ELF-1 (cell line): ENCODE data around the gene ASB13.

Experiments
- DNase-seq: peaks from one replicate; pipeline ENCODE4 v3.0.0-alpha.2; 2016; ENCODE audit warnings: low read depth, low spot score

Gene ASB13

DNA sequence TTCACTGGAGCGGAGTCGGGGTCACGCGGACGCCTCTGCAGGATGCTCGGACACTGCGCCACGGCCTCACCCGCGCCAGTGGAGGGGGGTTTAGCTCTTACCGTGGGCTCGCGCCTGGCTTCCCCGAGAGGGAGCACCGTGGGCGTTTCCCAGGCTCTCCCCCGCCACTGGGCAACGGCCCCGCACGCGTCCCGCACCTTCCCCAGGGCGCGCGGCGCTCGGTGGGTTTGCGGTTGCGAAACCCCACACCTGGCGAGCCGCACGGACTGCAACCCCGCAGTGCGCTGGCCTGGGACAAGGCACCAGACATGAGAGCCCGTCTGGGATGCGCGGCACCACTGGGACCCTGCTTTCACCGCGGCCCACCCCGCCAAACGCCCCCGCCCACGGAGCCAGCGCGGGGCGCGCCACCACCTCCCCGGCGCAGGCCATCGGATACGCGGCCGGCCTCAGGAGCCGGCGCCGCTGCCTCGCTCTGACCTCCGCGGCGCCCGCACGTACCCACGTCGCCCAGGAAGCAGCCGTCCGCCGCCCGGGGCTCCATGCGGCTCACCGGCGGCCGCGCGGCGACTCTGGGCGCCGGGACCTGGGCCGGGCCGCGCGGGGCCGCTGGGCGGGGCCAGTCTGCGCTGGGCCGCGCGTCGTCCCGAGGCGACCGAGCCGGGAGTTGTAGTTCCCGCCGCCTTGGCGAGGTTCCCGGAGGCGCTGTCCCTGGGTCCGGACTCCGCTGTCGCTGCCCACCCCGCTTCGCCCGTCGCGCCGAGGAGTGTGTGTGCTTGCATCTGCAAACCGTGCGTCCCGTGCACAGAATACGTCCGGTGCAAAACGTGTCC is at the start of gene ASB13:
Gene ASB13 (minus strand): TSS at position 588 of the 833 bp plus-strand sequence. CDS start 44 bp downstream, at position 544.
- peak; percentile 67 for DNase-seq

- no peak for DNase-seq
These were observed 45.2 kb upstream of the ASB13 start for GRCh38 chr10:5711642-5712041.

- no peak for DNase-seq
These were observed 44.5 kb upstream of the ASB13 start for GRCh38 chr10:5710859-5711258.

GRCh38 chr10:5709865-5710264 is 43.5 kb upstream of the ASB13 start:
- DNase-seq: no peak

- DNase-seq: no peak
These were observed 42.0 kb upstream of the ASB13 start for GRCh38 chr10:5708356-5708755.

GRCh38 chr10:5698062-5698461 is 31.7 kb upstream of the ASB13 start:
- DNase-seq: no peak

DNA sequence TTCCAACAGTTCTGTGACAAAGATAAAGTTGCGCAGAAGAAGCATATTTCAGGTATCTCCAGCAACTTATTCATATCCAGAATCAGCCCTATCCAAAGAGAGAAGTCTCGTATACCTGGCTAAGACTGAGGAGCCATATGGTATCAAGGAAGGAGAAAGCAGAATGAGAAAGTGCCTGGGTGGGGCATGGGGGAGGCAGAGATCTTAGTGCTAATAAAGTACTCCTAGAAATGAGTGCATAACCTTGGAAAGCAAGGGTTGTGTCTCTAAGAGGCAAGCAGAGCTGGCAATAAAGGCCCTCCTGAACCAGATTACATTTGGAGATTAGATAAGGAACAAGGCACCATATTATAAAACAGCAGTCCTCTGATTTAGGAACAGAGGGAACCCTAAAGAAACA is 30.9 kb upstream of the ASB13 start:
- no peak for DNase-seq

- no peak for DNase-seq
These were observed 28.2 kb upstream of the ASB13 start for GRCh38 chr10:5694573-5694972.

- peak; percentile 86 for DNase-seq
These were observed 26.3 kb upstream of the ASB13 start for GRCh38 chr10:5692461-5693358.

DNA sequence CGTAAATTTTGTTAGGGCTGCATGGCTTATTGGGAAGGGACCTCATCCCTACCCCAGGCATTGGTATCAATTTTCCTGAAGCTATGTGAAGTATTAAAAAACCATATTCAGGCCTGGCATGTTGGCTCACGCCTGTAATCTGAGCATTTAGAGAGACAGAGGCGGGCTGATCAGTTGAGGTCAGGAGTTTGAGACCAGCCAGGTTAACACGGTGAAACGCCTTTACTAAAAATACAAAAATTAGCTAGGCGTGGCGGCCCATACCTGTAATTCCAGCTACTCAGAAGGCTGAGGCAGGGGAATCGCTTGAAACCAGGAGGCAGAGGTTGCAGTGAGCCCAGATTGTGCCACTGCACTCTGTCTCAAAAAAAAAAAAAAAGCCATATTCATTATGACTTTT is 25.4 kb upstream of the ASB13 start:
- DNase-seq: no peak

GRCh38 chr10:5688587-5688986 is 22.2 kb upstream of the ASB13 start:
- no peak for DNase-seq

DNA sequence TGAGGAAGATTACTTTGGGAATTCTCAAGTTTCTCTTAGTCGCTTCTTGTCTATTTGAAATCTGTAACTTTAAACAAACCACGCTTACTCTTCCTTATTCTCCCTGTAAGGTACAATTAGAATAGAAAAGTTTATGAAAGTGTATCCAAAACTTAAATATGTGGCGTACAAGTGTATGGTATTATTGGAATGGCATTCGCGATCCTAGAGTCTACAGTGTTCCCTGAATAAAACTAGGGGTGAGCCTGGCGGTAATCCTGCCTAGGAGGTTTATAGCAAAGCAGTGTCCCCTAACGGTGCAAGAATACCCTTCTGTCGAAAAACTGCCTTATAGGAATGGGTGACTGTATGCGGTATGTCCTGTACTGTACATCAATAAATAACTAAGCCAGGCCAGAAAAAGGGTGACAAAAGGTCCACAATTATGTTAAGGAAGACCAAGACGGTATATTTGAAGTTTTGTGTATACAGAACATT is 19.4 kb upstream of the ASB13 start:
- DNase-seq: no peak

DNA sequence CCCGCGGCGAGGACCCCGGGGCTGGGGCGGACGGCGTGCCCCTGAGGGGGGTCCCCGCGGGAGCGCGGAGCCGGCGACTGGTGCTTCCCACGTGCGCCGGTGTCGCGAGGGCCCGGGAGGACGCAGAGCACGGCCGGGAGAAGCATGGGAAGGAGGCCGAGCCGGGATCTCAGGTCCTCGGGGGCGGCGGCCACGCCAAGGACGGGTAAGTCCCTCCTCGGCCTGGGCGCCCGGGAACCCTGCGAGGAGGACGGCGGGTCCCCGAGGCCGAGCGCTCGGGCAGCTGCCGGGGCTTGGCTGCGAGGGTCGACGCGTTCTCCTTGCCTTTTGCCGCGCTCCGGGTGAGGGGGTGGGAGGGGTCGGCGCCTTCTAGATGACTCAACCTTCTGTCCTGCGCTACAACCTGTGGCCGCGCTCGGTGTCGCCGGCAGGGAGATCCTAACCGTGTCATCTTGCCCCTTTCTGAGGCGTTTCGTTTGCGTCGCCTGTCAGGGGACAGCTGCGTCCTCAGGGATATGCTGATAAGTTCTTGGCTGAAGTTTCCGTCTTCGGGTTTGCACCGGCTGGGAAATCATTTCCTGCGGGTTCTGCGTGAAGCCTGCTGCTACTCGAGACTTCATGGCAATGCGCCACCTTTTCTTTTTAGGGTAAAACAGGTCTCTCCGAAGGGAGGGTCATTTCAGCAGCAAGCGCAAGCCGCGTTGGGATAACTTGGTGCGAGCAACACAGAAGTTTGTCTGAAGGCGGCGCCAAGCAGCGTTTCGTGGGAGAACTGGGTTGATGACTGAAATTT is 18.8 kb upstream of the ASB13 start:
- DNase-seq: peak; percentile 86

DNA sequence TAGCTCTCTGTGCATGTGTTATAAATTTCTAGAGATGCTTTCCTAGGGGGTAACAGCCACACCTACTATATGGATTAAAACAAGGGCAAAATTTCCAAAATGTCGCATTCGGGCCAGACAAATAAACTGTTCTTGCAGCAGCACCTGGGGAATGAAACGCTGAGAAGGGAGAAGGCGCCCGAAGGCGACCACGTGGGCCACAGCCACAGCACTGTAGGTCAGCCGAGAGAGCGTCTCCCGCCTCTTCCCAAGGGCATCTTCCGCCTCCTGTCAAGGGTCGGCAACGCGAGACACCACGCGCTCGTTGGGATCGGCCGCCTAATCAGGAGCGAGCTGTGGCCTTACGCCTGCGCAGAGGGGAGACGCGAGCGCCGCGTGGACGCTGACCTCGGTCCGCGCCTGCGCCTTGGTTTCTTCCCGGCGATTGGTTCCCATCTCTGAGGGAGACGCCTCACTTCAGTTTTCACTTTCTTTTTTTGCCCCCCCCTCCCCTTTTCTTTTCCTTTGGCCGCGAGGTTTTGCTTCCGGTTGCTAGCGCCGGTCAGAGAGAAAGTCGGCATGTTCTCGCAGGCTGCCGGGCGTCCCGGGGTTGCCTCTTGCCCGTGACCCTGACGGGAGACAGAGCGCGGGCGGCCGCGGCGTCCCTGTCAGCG is 18.0 kb upstream of the ASB13 start, which contains the start of gene TASOR2:
Gene TASOR2 (plus strand): TSS at position 521 of the 653 bp plus-strand sequence. CDS start 35,805 bp downstream, outside the sequence.
- DNase-seq: peak; percentile 99

DNA sequence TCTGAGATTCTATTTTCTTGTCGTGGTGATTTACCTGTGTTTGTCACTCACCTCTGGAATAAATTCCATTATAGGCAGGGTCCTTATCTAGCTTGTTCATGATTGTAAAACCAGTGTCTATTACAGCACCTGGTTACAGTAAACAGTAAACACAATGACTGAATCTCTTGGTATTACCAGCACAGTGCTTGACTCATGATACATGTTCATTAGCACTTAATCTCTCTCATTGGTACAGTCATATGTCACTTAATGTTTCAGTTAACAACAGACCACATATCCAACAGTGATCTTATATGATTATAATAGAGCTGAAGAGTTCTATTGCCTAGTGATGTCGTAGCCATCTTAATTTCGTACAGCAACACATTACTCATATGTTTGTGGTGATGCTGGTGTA is 16.7 kb upstream of the ASB13 start:
- DNase-seq: no peak

DNA sequence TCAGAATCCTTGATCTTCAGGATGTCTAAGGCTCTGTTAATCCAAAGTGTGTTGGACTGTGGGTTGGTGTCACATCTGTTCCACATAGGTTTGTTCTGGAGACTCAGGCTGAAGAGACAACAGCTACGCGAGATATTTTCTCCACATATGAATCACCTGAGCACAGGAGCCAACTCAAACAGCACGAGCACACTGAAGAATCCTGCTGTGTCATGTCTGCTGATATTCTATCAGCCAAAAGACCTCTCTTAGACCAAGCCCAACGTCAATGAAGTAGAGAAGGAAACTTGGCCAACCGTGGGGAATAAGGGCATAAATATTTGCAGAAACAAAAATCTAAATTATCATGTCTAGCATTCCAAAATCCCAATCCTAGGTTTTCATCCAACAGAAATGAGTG is 15.5 kb upstream of the ASB13 start:
- no peak for DNase-seq

- no peak for DNase-seq
These were observed 13.2 kb upstream of the ASB13 start for GRCh38 chr10:5679606-5680005.

DNA sequence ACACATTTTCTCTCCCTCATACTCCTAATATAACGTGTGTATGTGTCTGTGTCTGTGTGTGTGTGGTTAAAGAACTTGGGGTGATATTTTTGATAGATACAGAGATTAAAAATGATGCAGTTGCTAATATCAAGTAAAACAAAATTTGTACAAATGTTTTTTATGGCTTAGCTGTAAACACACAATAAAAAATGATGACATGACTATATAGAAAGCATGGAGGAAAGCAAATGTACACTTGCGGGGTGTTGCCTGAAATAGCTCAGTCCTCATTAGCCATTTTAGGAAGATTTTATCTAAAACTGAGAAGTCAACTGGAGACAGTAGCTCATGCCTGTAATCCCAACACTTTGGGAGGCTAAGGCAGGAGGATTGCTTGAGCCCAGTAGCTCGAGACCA is 12.6 kb upstream of the ASB13 start:
- DNase-seq: no peak

DNA sequence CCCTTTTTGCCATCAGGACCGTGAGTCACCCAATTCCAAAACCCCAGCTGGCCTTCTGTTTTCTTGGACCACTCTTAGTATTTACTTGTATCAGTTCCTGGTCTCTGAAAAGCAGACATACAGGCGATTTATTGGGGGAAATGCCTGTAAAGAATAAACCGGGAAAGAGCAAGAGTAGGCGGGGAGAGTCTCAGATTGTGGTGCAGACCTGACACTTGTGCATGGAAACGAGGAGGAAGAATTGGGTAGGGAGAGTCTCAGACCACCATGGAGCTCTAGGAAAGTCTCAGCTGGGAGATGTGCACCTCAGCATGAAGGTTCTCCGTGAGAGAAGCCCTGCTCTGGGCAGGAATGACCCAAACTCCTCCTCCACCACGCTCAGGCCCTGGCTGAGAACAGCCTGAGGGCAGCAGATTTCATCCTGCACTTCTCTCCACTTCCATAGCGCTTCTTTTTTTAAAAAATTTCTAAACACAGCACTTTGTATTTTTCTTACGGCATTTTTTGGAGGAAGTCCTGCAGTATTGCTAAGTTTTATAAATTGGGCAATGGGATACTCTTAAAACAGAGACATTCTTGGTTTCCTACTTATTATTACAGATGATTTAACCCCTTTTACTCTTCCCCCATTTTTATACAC is 12.1 kb upstream of the ASB13 start:
- DNase-seq: no peak

GRCh38 chr10:5670662-5671375 is 4.4 kb upstream of the ASB13 start:
- DNase-seq: no peak
